Activated CD8-positive, alpha-beta memory T cell treated with anti-CD3 and anti-CD28 coated beads, Interleukin-2, amount 50 U/mL, for 4 hours (primary cell): ENCODE results near the gene IL17RD.
"Not testable (repeated sequence)": the region's sequence is repeated elsewhere in the genome, so short reads cannot be mapped to it uniquely, and the experiment has no call there.

Experiments
- DNase-seq: peaks from one replicate; pipeline ENCODE4 v3.0.0-alpha.2; 2020

The IL17RD gene

DNA sequence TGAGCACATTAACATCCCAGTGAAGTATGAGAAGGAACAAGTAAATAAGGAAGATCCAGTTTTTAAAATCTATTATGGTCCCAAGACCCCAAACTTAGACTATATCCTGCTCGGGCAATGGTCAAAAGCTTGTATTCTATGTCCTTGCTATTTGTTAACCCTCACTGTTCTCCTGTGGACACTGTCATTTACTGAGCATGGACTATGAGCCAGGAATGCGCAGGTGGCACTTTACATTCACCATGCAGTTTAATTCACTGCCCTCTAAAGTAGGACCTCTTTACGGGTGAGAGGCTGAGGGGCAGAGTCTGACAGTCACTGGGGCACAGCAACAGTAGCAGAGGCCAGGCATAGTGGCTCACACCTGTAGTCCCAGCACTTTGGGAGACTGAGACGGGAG lies 76.1 kb downstream of the IL17RD start:
- DNase-seq, result no peak

DNA sequence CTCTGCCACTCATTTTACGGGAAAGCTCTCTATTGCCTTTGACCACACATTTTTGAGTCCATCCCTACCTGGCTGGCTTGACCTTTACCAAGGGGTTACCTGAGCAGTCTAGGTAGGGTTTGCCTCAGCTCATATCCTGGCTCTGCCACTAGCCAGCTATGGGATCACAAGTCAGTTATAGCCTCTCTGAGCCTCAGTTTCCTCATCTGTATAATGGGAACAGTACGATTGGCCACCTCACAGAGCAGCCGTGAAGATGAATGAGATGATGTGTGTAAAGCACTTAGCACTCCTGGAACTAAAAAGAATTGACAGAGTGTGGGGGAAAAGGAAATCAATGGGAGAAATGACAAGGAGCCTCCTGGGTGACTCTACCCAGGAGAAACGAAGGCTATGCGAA lies 76.7 kb downstream of the IL17RD start:
- no peak for DNase-seq

DNA sequence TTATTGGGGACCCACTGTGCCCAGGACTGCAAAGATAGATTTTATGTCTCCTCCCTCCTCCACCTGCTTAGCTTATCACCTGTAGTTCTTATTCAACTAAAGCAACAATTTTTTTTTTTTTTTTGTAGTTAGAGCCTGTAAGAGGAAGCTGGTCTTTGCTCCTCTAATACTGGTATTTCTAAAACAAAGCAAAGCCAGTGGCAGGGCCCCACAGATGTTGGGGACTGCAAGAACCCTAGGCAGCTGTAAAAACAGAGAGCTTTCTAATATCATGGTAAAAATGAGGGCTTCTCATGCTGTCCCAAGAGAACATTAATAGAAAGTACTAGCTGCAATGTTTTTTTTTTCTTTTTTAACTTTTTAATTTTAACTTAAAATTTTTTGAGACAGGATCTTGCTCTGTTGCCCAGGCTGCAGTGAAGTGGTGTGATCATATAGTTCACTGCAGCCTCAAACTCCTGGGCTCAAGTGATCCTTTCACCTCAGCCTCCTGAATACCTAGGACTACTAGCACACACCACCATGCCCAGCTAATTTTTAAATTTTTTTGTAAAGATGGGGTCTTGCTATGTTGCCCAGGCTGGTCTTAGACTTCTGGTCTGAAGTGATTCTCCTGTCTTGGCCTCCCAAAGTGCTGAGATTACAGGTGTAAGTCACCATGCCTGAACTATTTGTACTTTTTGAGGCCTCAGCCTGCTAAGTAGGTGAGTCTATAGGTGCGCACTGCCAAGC lies 77.6 kb downstream of the IL17RD start:
- no peak for DNase-seq

DNA sequence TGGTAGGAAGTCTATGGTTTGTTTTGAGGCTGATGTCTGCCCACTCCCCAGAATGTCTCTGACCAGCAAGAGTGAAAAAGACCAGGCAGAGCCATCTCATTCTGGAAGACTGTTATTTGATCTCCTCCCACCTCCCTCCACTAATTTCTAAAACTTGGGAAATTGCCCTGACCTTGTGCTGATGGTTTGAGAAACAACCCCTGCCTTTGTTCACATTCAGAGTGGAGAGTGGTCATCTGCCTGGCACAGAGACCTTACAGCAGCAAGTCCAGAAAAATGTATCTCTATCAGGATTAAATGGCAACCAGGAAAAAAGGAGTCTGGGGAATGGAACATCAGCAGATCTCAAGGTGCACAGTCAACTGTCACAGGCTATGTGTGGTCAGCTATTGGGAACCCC lies 79.0 kb downstream of the IL17RD start:
- DNase-seq, result no peak

DNA sequence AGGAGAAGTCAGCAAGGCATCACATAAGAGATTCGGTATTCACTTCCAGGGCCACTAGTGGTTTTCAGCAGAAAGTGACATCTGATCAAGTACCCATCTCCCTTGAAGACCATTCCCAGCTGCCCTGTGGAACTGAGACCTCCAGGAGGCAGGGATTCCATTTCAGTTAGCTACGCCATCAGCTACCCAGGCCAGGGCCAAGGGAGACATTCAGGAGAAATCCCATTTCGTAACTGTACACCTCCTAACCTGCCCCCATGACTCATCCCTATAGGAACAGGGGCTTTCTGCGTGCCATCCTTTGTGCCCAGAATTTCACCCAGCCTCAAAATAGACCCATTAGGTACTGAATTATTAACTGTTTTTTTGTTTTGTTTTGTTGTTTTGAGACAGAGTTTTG lies 79.9 kb downstream of the IL17RD start:
- DNase-seq, result no peak

DNA sequence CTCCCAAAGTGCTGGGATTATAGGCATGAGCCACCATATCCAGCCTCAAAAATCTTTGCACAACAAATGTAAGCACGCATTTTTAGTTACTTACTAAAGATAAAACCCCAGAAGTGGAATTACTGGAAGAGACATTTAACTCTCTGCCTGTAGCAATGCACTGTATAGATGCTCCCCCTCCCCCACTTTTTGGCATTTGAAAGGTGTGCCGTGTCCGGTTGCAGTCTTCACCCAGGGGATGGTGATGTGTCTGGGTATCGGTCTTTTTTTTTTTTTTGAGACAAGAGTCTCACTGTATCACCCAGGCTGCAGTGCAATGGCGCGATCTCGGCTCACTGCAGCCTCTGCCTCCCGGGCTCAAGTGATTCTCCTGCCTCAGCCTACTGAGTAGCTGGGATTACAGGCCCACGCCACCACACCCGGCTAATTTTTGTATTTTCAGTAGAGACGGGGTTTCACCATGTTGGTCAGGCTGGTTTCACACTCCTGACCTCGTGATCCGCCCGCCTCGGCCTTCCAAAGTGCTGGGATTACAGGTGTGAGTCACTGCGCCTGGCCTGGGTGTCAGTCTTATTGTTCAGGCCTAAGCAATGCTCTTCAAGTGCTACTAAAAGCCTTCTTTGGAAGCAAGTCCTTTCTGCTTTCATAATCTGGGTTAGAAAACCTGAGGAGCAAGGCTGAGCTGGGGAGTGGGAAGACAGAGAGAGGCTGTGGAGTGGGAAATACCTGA lies 81.7 kb downstream of the IL17RD start:
- DNase-seq, result not testable (repeated sequence)

DNA sequence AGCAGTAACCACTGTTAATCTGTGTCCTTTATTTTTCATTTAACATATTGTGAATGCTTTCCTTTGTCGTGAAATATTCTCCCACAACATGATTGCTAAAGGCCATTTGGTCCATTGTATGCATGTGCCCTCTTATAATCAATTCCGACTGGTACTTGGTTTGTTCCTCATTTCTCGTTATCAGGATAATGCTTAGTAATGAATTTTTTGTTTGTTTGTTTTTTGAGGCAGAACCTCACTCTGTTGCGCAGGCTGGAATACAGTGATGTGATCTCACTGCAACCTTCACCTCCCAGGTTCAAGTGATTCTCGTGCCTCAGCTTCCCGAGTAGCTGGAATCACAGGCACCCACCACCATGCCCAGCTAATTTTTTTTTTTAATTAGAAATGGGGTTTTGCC lies 82.7 kb downstream of the IL17RD start:
- no peak for DNase-seq

DNA sequence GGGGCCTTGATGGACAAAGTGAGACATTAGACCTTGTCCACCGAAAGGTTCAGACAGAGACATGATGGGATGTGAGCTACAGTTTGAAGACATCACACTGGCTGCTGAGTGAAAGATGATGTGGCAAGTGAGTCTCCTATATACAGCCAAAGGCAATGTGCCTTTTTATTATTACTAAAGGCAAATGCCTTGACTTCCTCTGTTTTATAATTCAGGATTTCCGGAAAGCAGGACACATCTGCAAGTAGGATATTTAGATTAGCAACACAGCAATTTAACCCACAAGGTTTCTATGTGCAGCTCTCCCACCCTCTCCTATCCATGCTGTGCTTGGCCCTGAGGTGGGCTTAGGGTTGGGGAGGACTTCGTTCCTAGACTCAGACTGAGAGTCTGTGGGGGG lies 84.0 kb downstream of the IL17RD start:
- DNase-seq, result no peak

DNA sequence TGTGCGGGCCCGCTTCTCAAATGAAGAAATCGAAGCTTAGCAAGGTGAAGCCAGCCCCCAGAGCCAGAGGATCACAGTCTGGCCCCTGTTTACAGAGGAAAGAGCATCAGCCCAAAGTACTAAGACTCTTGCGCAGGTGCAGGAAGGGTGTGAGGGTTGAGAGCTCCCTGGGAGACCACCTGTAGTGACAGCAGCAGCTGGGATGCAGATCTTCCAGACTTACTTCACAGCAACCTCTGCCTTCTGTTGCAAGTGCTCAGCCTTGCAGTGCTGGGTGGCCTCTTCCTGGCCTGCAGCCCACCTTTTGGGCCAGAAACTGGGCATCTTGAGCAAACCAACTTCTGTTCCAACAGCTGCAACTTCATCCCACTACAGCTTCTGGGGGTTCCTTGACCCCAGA lies 85.0 kb downstream of the IL17RD start:
- no peak for DNase-seq

DNA sequence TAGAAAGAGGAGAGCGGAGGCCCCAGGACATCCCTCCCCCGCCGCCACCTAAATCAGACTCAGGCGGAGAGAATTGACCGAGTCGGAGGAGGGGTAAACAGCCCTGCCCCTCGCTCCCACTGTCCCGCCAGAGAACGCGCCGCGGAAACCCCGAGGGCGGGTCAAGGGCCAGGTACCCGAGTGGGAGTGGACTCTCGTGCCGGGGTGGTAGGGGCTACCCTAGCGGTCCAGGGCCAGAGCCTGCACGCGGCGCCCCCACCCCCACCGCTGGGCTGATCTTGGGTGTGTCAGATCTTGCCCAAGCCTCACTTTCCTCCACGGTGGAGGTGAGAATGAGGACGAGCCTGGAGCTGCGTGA lies 85.7 kb downstream of the IL17RD start:
- no peak for DNase-seq

DNA sequence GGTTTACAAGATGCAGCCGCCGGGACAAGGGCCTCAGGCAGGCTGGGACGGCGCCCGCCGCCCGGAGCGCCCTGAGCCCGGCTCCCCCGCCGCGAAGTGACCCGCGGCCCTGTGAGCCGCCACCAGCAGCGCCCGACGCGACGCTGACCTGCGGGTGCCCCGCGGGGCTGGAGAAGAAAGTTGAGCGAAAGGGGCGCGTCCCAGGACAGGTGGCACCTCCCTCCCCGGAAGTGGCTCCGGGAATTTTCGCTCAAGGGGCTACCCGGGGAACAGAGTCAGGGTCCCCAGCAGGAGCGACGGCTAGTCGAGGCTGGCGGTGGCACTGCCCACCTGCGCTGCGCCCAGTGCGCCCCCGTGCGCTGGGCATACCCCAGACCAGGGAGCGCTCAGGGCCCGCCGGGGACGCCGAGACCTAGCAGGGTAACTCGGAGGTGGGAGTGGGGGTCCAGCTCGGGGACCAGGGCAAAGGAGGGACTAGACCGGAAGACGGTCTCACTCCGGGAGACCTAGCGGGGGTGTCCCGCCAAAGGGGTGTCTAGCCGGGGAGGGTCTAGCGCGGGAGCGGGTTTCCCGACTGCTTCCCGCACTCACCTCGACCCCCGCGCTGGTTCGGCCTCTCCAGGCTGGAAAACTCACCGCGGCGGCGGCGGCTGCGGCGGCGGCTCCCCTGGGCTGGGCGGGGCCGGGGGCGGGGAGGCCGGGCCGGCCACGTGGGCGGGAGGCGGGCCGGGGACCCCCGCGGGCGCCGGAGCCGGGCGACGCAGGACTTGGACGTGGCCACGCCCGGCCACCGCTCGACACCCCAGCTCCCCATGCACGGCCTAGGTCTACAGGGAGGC lies 86.3 kb downstream of the IL17RD start:
- DNase-seq, result no peak

DNA sequence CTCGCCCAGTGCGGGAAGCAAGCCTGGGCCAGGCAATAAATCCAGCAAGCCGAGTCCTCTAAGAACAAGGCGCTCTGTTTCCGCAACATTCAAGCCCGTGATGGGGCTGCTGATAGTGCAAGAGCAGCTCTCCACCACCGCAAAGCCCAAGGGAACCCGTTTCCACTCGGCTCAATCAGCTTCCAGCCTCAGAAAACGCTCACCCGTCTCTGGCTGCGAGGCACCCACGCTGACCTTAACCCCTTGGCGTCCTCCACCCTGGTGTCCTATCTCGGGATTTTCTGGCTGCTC lies 86.9 kb downstream of the IL17RD start:
- DNase-seq, result no peak

DNA sequence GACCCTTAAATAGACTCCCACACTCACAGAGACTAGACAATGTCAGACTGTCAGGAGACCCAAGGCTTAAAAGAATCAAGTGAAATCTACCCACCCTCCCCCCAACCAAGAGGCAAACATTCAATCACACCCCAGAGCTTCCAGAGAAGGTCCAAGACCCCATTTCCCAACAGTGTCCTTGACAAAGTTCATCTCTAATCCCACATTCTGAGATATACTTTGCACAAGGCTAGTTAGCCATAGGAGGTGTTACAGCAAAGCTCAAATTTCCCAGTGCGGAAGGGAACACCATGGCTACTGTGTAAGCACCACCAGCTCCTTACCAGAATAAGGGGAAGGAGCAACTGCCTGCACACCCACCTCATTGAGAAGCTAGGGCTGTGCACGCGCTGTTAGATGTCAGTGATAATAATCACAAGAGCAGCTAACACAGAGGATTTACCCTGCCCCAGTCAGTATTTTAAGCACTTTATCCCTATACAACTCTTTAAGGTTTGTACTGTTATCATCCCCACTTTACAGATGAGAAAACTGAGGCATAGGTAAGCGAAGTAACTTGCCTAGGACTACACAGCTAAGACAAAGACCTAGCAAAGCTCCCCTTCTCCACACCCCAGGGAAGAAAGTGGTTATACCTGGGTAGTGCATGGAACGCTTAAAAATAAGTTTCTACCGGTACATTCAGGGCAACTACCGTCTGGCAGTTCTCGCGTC lies 87.4 kb downstream of the IL17RD start:
- no peak for DNase-seq

DNA sequence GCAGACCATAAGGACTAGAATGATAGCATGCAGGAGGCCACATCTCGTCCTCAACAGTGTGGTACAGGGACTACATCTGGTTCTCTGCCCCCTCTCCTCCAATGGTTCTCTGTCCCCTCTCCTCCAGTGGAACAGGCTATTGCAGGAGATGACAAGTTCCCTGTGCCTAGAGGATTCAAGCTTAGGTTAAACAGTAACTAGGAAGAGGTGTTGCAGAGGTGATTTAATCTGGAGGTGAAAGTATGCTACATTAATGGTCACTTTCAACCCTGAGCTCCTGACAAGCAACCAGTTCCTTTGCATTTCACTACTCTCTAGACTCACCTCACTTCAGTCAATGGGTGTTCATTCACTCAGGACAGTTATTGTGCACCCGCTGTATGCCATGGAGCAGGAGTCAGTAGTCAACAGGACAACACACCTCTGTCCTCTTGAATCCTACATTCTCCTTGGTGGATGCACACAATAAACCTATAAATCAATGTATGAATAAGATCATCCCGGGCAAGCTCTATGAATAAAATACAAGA lies 88.7 kb downstream of the IL17RD start:
- DNase-seq, result no peak

DNA sequence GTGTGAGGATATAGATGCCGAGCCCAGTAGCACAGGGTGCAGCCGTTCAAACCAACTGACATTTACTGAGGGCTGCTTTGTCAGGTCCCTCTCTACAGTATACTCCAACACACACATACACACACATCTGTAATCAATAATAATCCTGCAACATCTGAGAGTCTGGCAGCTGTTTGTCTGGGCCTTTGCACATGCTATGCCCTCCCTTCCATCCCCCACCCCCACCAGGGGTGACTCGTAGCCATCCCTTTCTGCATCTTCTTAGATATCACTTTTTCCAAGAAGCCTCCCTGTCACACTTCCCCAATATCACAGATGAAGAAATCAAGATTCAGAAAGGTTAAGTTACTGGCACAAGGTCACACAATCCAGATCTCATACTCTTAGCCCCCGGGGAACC lies 91.0 kb downstream of the IL17RD start:
- DNase-seq, result no peak

DNA sequence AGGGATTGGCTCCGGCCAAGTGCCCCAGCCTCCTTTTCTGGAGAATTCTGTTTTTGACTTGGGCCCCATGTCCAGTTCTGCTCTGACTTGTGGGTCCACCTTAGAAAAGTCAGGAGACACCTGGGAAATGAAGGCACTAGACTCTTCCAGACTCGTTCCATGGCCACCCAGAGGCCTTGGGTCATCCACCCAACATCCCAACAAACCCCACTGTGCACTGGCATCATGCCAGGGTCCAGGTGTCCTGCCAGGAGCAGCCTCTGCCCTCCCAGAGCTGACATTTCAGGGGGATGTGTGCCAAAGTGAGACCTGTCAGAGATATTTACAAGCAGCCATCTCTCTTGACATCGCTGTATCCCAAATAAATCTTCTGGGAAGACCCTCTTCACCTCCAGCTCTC lies 91.5 kb downstream of the IL17RD start:
- no peak for DNase-seq

DNA sequence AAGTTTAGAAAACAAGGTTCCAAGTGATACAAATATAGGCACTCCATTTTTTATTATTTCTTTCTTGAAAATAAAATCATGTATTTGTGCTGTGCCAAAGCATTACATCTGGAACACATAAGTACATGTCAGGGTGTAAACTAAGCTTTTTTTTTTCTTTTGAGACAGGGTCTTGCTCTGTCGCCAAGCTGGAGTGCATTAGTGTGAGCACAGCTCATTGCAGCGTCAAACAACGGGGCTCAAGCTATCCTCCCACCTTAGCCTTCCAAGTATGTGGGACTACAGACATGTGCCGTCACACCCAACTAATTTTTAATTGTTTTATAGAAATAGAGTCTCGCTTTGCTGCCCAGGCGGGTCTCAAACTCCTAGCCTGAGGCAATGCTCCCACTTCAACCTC lies 95.7 kb downstream of the IL17RD start:
- no peak for DNase-seq

DNA sequence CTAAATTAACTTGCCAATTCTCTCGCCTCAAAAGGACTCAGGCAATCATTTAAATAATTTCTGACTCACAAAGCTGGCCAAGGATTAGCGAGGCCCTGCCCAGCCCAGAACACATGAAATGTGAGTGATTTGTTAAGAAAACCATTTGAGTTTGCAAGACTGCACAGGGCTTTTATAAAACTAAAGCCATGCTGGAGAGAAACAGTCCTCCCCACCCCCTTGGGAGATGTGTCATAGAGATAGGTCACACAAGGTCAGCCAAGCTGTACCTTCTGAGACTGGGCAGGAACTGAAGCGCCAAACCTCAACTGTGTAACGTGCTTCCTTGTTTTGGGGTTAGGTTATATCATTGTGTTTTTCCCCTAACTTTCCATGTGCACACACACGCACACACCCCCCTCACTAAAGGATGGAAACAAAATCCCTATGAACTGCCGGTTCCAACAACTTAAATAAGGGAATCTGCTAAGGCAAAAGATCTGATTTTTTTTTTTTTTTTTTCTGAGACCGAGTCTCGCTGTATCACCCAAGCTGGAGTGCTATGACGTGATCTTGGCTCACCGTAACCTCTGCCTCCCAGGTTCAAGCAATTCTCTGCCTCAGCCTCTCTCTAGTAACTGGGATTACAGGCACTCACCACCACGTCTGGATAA lies 96.6 kb downstream of the IL17RD start:
- DNase-seq, result no peak

DNA sequence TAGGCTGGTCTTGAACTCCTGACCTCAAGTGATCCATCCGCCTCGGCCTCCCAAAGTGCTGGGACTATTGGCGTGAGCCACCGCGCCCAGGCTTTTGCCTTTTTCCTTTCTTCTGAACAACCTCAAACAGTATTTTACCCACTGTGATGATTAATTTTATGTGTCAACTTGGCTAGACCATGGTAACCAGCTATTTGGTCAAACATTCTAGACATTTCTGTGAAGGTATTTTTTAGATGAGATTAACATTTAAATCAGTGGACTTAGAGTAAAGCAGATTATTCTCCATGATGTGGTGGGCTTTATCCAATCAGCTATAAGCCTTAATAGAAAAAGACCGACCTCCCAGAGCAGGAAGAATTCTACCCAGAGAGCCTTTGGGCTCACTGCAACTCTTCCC lies 98.7 kb downstream of the IL17RD start:
- no peak for DNase-seq

DNA sequence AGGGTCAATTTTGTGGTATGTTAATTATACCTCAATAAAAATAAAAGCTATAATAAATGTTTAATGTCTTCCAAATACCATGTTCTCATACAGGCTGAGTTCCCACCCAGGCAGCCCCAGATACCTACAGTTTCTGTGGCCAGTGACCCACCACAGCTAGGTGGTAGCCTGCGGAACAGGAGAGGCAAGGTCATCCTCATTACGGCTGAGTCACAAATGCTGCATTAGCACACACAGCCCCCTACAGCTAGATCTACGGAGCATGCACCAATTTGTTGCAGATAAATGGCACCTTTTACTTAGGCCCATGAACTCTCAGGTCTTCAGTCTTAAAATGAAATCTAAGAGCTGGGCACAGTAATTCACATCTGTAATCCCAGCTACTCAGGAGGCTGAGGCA lies 99.6 kb downstream of the IL17RD start:
- DNase-seq, result no peak

DNA sequence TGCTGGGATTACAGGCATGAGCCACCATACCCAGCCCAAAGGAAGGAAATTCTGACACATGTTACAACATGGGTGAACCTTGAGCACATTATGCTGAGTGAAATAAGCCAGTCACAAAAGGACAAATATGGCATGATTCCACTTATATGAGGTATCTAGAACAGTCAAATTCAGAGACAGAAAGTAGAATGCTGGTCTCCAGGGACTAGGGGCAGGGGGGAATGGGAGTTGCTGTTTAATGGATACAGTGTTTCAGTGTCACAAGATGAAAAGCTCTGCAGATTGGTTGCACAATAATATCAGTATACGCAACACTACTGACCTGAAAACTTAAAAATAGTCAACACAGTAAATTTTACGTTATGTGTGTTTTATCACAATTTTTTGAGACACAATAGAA lies 100.6 kb downstream of the IL17RD start:
- no peak for DNase-seq

DNA sequence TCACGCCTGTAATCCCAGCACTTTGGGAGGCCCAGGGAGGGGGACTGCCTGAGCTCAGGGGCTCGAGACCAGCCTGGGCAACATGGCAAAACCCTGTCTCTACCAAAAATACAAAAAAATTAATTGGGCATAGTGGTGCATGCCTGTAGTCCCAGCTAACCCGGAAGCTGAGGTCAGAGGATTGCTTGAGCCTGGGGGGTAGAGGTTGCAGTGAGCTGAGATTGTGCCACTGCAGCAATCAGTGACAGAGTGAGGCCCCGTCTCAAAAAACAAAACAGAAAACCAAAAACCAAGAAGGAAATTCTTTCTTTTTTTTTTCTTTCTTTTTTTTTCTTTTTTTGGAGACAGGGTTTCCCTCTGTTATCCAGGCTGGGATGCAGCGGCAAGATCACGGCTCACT lies 101.2 kb downstream of the IL17RD start:
- no peak for DNase-seq

DNA sequence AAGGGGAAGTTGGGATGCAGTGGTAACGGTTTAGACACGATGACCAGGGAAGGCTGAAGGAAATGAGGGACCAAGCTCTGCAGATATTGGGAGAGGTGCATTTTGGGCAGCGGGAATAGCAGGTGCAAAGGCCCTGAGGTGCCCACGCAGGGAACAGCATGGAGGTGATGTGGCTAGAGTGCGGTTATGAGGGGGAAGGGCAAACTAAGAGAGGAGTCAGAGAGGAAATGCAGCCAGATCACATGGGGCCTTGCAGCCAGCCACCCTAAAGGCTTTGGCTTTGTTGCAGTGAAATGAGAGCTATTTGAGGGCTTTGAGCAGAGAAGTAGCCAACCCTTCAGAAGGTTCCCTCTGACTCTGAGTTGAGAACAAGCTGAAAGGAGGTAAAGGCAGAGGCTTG lies 102.1 kb downstream of the IL17RD start:
- no peak for DNase-seq
